DND-41 (cell line): ENCODE measurements around the gene SNAI3.

ENCODE experiments used
- ATAC-seq: fragments of 200-7000 bp; cut with Tn5 transposase; 3 replicates; pipeline ENCODE4 v1.9.1; 2021; ENCODE audit warnings: low read depth; ENCODE audit not compliant: insufficient read depth
- DNase-seq: peaks from one replicate; pipeline ENCODE4 v3.0.0-alpha.2; 2020
- H2AFZ ChIP-seq: 2 replicates; pipeline ENCODE4 v1.6.0; 2012; ENCODE audit warnings: low read depth, low read length
- H3K27ac ChIP-seq: 2 replicates; pipeline ENCODE4 v1.5.1; 2012; ENCODE audit warnings: low read length, inconsistent platforms
- H3K27me3 ChIP-seq: fragments of 200-600 bp; sonication (generic); 2 replicates; pipeline ENCODE4 v1.6.0; 2012; ENCODE audit warnings: low read length, mild to moderate bottlenecking, inconsistent platforms; ENCODE audit not compliant: insufficient read depth, poor library complexity
- H3K36me3 ChIP-seq: 2 replicates; pipeline ENCODE4 v1.5.1; 2012; ENCODE audit warnings: low read length, inconsistent platforms; ENCODE audit not compliant: insufficient read depth
- H3K4me1 ChIP-seq: 2 replicates; pipeline ENCODE4 v1.5.1; 2012; ENCODE audit warnings: mild to moderate bottlenecking, low read length; ENCODE audit not compliant: insufficient read depth
- H3K4me2 ChIP-seq: 2 replicates; pipeline ENCODE4 v1.6.0; 2012; ENCODE audit warnings: mild to moderate bottlenecking, moderate library complexity, low read length, inconsistent platforms; ENCODE audit not compliant: insufficient read depth
- H3K4me3 ChIP-seq, 2 experiments: fragments of 200-600 bp in 1 of 2; shearing (Covaris generic) in 1 of 2; 2 replicates each; pipeline ENCODE4 v1.5.1; 2012 to 2016; ENCODE audit warnings: inconsistent platforms in 2 of 2, low read length in 2 of 2, mild to moderate bottlenecking in 2 of 2, low read depth in 1 of 2, moderate library complexity in 1 of 2
- H3K79me2 ChIP-seq: 2 replicates; pipeline ENCODE4 v1.6.0; 2012; ENCODE audit warnings: low read length, inconsistent platforms; ENCODE audit not compliant: insufficient read depth
- H3K9ac ChIP-seq: 2 replicates; pipeline ENCODE4 v1.6.0; 2012; ENCODE audit warnings: low read depth, mild to moderate bottlenecking, inconsistent platforms, low read length, moderate library complexity
- H3K9me3 ChIP-seq: 2 replicates; pipeline ENCODE4 v1.5.1; 2012; ENCODE audit warnings: low read length, moderate library complexity, mild to moderate bottlenecking, inconsistent platforms; ENCODE audit not compliant: insufficient read depth, severe bottlenecking
- H4K20me1 ChIP-seq: 2 replicates; pipeline ENCODE4 v1.6.0; 2012; ENCODE audit warnings: low read length; ENCODE audit not compliant: insufficient read depth
- EZH2 ChIP-seq: IDR thresholded peaks from 3 replicates; pipeline ENCODE4 v1.6.1; 2012; ENCODE audit warnings: borderline replicate concordance, low read depth, mild to moderate bottlenecking, moderate library complexity, low read length, inconsistent platforms; ENCODE audit not compliant: severe bottlenecking
- TF ChIP-seq, protein P1 (sequence below): IDR thresholded peaks from 2 replicates; pipeline ENCODE4 v1.5.1; 2012; ENCODE audit warnings: borderline replicate concordance, low read length, moderate library complexity, mild to moderate bottlenecking; ENCODE audit not compliant: poor library complexity, severe bottlenecking; ENCODE audit errors: extremely low read depth

SNAI3 gene

DNA sequence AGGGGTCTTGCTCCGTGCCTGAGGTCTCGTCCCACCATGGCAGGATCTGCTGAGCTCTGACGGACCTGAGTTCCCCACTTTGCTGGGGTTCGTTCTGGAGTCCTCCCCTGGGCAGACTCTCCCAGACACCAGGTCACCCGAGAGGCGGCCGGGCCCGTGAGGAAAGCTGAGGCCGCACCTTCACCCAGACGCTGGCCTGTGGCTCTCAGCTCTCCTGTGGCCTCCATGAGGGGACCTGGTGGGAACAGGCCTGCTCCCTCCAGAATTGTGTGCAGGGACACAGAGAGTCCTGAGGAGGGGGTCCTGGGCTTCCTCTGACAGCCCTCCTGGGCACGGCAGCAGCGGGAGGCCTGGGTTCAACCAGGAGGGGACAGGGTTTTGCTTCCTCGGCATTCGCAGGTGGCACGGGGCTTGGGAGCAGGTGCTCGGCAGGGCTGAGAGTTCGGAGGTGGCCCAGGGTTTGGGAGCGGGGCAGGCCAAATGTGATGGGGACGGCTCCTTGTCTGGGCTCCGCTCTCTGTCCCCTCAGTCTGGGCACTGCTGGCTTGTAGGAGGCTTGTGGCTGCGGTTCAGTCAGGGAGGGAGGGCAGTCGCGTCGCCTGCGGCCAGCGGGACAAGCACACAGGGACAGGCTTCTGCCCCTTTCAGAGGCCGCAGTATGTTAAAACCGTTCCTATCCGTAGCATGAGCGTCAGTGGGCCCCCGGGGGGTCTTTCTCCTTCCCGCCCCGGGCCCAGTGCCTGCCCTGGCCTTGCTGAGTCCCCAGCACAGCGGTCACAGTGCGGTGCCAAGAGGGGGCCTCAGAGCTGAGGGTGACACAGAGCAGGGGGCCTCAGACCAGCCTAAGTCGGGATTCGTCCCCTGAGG lies 8.1 kb upstream of the SNAI3 start:
- no peaks in the 10 kb centered on the region for H3K79me2 ChIP-seq
- H3K9ac ChIP-seq, result no peak overlapping the region
- no peak overlapping the region for H3K4me3 ChIP-seq
- TF ChIP-seq EZH2, result no peak
- TF ChIP-seq, protein P1, sequence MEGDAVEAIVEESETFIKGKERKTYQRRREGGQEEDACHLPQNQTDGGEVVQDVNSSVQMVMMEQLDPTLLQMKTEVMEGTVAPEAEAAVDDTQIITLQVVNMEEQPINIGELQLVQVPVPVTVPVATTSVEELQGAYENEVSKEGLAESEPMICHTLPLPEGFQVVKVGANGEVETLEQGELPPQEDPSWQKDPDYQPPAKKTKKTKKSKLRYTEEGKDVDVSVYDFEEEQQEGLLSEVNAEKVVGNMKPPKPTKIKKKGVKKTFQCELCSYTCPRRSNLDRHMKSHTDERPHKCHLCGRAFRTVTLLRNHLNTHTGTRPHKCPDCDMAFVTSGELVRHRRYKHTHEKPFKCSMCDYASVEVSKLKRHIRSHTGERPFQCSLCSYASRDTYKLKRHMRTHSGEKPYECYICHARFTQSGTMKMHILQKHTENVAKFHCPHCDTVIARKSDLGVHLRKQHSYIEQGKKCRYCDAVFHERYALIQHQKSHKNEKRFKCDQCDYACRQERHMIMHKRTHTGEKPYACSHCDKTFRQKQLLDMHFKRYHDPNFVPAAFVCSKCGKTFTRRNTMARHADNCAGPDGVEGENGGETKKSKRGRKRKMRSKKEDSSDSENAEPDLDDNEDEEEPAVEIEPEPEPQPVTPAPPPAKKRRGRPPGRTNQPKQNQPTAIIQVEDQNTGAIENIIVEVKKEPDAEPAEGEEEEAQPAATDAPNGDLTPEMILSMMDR, result no peak
- H2AFZ ChIP-seq, result no peak overlapping the region
- peaks cover 3% of the 10 kb centered on the region; the same call in 1 of the 2 replicates for H3K4me1 ChIP-seq
- H3K9me3 ChIP-seq, result no peaks in the 10 kb centered on the region
- no peak overlapping the region for H3K27ac ChIP-seq
- peaks cover 35% of the 10 kb centered on the region for H3K36me3 ChIP-seq
- H4K20me1 ChIP-seq, result peaks cover 7% of the 10 kb centered on the region
- H3K4me2 ChIP-seq, result no peak overlapping the region
- no peaks in the 10 kb centered on the region for H3K27me3 ChIP-seq
- ATAC-seq (no peak), DNase-seq (no peak)

DNA sequence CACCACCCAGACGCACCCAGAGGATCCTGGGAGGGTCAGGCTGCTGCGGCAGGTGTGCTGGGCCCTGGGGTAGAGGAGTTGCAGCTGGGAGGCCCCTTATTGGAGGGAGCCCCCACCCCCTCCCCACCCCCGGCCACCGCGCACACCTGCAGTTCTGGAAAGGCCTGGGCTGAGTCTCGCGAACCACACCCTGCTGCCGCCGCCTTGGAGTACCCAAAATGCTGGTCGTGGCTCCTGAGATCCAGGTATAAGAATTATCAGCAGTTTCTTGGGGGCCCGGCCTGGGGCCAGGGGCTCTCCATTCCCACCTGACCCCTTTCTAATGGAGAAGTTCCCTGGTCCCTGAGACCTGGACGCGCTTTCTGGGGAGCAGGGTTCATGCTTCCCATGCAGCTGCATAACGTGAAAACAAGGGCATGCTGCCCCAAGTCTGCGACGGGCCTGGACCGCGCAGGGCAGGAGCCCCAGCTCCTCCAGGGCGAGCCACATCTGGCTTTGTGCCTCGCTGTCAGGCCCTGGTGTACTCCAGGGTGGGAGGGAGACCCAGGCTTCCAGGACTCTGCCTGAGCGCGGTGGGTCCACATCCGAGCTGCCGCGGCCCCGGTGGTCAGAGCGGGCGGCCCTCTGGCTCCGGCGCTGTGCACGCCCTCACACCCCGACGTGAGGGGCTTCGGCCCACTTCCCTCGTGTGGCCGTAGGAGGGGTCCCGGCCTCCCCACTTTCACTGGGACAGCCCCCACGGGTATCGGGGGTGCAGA lies 7.3 kb upstream of the SNAI3 start:
- Histone ChIP-seq H3K27ac (no peak overlapping the region), H3K36me3 (peaks cover 27% of the 10 kb centered on the region), H4K20me1 (peaks cover 6% of the 10 kb centered on the region), H3K9ac (no peak overlapping the region), H2AFZ (no peak overlapping the region), H3K27me3 (no peaks in the 10 kb centered on the region), H3K9me3 (no peaks in the 10 kb centered on the region), H3K4me1 (peaks cover 3% of the 10 kb centered on the region; the same call in 1 of the 2 replicates), H3K79me2 (no peaks in the 10 kb centered on the region), H3K4me3 (no peak overlapping the region), H3K4me2 (no peak overlapping the region)
- ATAC-seq, result no peak
- no peak for TF ChIP-seq EZH2
- TF ChIP-seq, protein P1, result no peak
- no peak for DNase-seq

DNA sequence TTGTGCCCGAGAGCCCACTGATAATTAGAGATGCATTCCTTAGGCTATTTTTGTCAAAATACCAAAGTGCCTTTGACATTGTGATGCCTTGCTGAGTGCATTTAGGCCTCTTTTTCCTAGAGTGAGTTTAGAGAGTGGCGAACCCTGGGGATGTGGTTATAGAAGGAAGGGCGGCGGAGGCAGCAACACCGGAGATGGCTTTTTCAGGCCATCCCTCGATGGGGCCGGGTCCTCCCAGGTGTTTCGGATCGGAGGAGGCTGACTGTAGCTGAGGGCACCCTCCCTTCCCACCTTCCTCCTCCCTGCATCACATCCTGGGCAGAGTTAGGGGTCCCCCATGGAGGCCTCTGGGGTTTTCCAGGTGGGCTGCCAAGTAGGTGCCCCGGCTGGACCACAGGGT lies 6.6 kb upstream of the SNAI3 start:
- Histone ChIP-seq H3K4me1 (peaks cover 3% of the 10 kb centered on the region; the same call in 1 of the 2 replicates), H3K27me3 (no peaks in the 10 kb centered on the region)

More for the DNA sequence above, 6.6 kb upstream of the SNAI3 start:
- Histone ChIP-seq H3K9ac (no peak overlapping the region), H2AFZ (no peak overlapping the region), H4K20me1 (peaks cover 3% of the 10 kb centered on the region), H3K9me3 (no peaks in the 10 kb centered on the region), H3K4me2 (no peak overlapping the region), H3K4me3 (no peak overlapping the region), H3K79me2 (no peaks in the 10 kb centered on the region), H3K36me3 (peaks cover 19% of the 10 kb centered on the region), H3K27ac (no peak overlapping the region)
- no peak for ATAC-seq
- no peak for DNase-seq
- TF ChIP-seq, protein P1, result no peak
